ENCODE data around the gene GDF3. TPM values are rescaled to one million over a fixed set of nuclear protein-coding genes. Genes with fewer than 3 reads are reported as not detected.

The GDF3 gene
- total and polyA plus RNA-seq, 2 donors (not counting 1 experiment from before 2014, with no cell fraction given) = not detected

DNA sequence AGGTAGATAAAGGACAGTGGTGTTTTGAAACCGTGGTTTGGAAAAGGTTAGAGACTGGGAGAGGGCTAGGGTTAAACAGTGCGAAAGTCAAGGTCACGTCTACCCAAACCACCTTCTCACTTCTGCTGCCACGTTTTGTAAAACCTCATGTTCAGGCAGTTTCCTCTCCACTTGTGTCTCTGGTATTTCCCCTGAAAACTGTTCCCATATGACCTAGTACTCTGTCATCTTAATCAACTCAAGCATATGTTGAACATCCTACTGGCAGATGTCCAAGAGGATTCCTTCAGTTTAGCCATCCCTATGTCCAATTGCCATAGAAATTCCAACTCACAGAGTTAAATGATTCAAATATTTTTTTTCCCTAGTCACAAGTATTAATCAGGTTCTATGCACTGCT lies 34.2 kb upstream of the GDF3 start:
- ATAC-seq (ENCODE audit: low read depth) (no peak), DNase-seq (no peak)
- Histone ChIP-seq H3K36me3 (replicated peaks in 1 of 2; ENCODE audit: control extremely low read depth in 1 of 2, control insufficient read depth in 1 of 2, extremely low read depth in 1 of 2, insufficient read depth in 2 of 2, low read length in 1 of 2) (no peaks in the 10 kb centered on the region), H3K4me3 (ENCODE audit: control extremely low read depth in 1 of 5, extremely low read depth in 1 of 5, insufficient read depth in 1 of 5, low read depth in 2 of 5, low read length in 4 of 5) (no peak overlapping the region), H3K4me1 (ENCODE audit: control insufficient read depth in 2 of 2, insufficient read depth in 2 of 2, low read length in 2 of 2) (no peaks in the 10 kb centered on the region), H3K27me3 (replicated peaks in 1 of 4; ENCODE audit: control extremely low read depth in 1 of 4, control insufficient read depth in 3 of 4, insufficient read depth in 4 of 4, low read length in 3 of 4) (no peaks in the 10 kb centered on the region), H3K27ac (ENCODE audit: low read length in 2 of 2) (no peak overlapping the region), H3K9ac (ENCODE audit: low read length) (no peak overlapping the region), H3K4me2 (replicated peaks; ENCODE audit: low read depth, low read length, poor library complexity, severe bottlenecking) (no peak overlapping the region), H4K20me1 (ENCODE audit: control insufficient read depth, insufficient read depth, low read length, poor library complexity, severe bottlenecking) (no peaks in the 10 kb centered on the region), H3K79me2 (ENCODE audit: control insufficient read depth, insufficient read depth, low read length) (no peaks in the 10 kb centered on the region), H2AFZ (ENCODE audit: insufficient read depth, low read depth, low read length, poor library complexity, severe bottlenecking) (no peak overlapping the region), H3K9me3 (ENCODE audit: control extremely low read depth in 1 of 3, control insufficient read depth in 2 of 3, insufficient read depth in 1 of 3, low read length in 2 of 3) (no peaks in the 10 kb centered on the region)
- TF ChIP-seq EZH2 (IDR thresholded peaks at IDR 0.05; ENCODE audit: borderline replicate concordance, insufficient read depth, low read depth, low read length, poor library complexity, severe bottlenecking) = no peak
- TF ChIP-seq, protein P1, sequence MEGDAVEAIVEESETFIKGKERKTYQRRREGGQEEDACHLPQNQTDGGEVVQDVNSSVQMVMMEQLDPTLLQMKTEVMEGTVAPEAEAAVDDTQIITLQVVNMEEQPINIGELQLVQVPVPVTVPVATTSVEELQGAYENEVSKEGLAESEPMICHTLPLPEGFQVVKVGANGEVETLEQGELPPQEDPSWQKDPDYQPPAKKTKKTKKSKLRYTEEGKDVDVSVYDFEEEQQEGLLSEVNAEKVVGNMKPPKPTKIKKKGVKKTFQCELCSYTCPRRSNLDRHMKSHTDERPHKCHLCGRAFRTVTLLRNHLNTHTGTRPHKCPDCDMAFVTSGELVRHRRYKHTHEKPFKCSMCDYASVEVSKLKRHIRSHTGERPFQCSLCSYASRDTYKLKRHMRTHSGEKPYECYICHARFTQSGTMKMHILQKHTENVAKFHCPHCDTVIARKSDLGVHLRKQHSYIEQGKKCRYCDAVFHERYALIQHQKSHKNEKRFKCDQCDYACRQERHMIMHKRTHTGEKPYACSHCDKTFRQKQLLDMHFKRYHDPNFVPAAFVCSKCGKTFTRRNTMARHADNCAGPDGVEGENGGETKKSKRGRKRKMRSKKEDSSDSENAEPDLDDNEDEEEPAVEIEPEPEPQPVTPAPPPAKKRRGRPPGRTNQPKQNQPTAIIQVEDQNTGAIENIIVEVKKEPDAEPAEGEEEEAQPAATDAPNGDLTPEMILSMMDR (IDR thresholded peaks at IDR 0.05) = no peak
- ChIA-PET POLR2A (no interaction called here), CTCF (interaction anchor here (0.7 kb wide), 1 partner anchor 156 kb away, joined by 4 read pairs; no protein-coding TSS in a partner anchor)
- H3K4me1 Mint-ChIP-seq = no peaks in the 10 kb centered on the region
- no peak overlapping the region for H3K27ac Mint-ChIP-seq
- WGBS (ENCODE audit: insufficient coverage) = 7% methylated on average over 3 of the region's 4 CpGs
- H3K27me3 Mint-ChIP-seq = peaks cover 10% of the 10 kb centered on the region
- no peak overlapping the region for H3K4me3 Mint-ChIP-seq
- intact Hi-C loops (cut with micrococcal nuclease) = no loop called here
- no peaks in the 10 kb centered on the region for H3K9me3 Mint-ChIP-seq (ENCODE audit: insufficient read depth)

DNA sequence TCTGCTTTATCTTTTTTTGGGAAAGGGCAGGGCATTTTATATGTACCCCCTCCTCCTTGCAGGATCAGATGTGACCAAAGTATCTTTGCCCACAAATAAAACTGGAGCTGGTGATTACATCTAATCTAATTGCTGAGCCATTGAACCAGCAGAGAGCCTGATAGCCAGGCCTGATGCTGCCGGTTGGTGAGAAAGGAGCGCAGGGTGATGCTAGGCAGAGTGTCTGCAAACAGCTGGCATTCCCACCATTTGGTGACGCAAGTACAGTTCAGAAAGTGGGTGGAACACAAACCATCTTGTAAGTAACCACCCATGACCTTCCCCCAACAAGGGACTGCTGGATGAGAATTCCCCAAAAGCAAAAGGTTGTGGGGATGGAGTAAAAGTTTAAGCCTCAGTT lies 28.4 kb upstream of the GDF3 start:
- H3K4me3 ChIP-seq (ENCODE audit: control extremely low read depth in 1 of 5, extremely low read depth in 1 of 5, insufficient read depth in 1 of 5, low read depth in 2 of 5, low read length in 4 of 5) = no peak overlapping the region
- H3K4me1 Mint-ChIP-seq = no peaks in the 10 kb centered on the region
- peaks cover 3% of the 10 kb centered on the region for H3K27me3 Mint-ChIP-seq
- no peak overlapping the region for H3K4me3 Mint-ChIP-seq
- no peaks in the 10 kb centered on the region for H3K36me3 ChIP-seq (replicated peaks in 1 of 2; ENCODE audit: control extremely low read depth in 1 of 2, control insufficient read depth in 1 of 2, extremely low read depth in 1 of 2, insufficient read depth in 2 of 2, low read length in 1 of 2)
- H3K9ac ChIP-seq (ENCODE audit: low read length) = no peak overlapping the region
- H3K27ac Mint-ChIP-seq = no peak overlapping the region
- WGBS (ENCODE audit: insufficient coverage) = 89% methylated on average over 2 of the region's 3 CpGs
- H3K9me3 ChIP-seq (ENCODE audit: control extremely low read depth in 1 of 3, control insufficient read depth in 2 of 3, insufficient read depth in 1 of 3, low read length in 2 of 3) = peaks cover 0 to 1% (median 0%) of the 10 kb centered on the region in 3 donors
- no peak for ATAC-seq (ENCODE audit: low read depth)
- H3K4me2 ChIP-seq (replicated peaks; ENCODE audit: low read depth, low read length, poor library complexity, severe bottlenecking) = no peak overlapping the region
- no peaks in the 10 kb centered on the region for H3K9me3 Mint-ChIP-seq (ENCODE audit: insufficient read depth)
- H3K79me2 ChIP-seq (ENCODE audit: control insufficient read depth, insufficient read depth, low read length) = no peaks in the 10 kb centered on the region
- POLR2A ChIA-PET = no interaction called here
- no peak for DNase-seq
- no peaks in the 10 kb centered on the region for H3K27me3 ChIP-seq (replicated peaks in 1 of 4; ENCODE audit: control extremely low read depth in 1 of 4, control insufficient read depth in 3 of 4, insufficient read depth in 4 of 4, low read length in 3 of 4)
- no peaks in the 10 kb centered on the region for H4K20me1 ChIP-seq (ENCODE audit: control insufficient read depth, insufficient read depth, low read length, poor library complexity, severe bottlenecking)
- TF ChIP-seq, protein P1 (IDR thresholded peaks at IDR 0.05) = no peak
- TF ChIP-seq EZH2 (IDR thresholded peaks at IDR 0.05; ENCODE audit: borderline replicate concordance, insufficient read depth, low read depth, low read length, poor library complexity, severe bottlenecking) = no peak
- CTCF ChIA-PET = no interaction called here
- H3K27ac ChIP-seq (ENCODE audit: low read length in 2 of 2) = no peak overlapping the region
- H3K4me1 ChIP-seq (ENCODE audit: control insufficient read depth in 2 of 2, insufficient read depth in 2 of 2, low read length in 2 of 2) = no peaks in the 10 kb centered on the region
- intact Hi-C loops (cut with micrococcal nuclease) = no loop called here
- H2AFZ ChIP-seq (ENCODE audit: insufficient read depth, low read depth, low read length, poor library complexity, severe bottlenecking) = no peak overlapping the region
